GM19328 (cell line): ENCODE measurements around the gene BLNK.
"Not testable (repeated sequence)": the region's sequence is repeated elsewhere in the genome, so short reads cannot be mapped to it uniquely, and the experiment has no call there.

Experiments
- ATAC-seq: cut with Tn5 transposase; IDR thresholded peaks from one replicate; pipeline ENCODE4 v1.9.1; 2021; ENCODE audit warnings: mild to moderate bottlenecking, moderate library complexity; ENCODE audit not compliant: unreplicated experiment

BLNK gene

GRCh38 chr10:96229568-96230030 is 41.8 kb downstream of the BLNK start:
- peak; percentile 47 for ATAC-seq

GRCh38 chr10:96228408-96228994 is 42.9 kb downstream of the BLNK start:
- no peak for ATAC-seq

GRCh38 chr10:96227206-96227605 is 44.2 kb downstream of the BLNK start:
- ATAC-seq, result no peak

- ATAC-seq, result no peak
Observed at GRCh38 chr10:96225119-96225518, 46.2 kb downstream of the BLNK start.

- no peak for ATAC-seq
Observed at GRCh38 chr10:96222908-96223307, 48.5 kb downstream of the BLNK start.

GRCh38 chr10:96222441-96222840 is 48.9 kb downstream of the BLNK start:
- no peak for ATAC-seq

- ATAC-seq, result no peak
Observed at GRCh38 chr10:96218826-96219225, 52.5 kb downstream of the BLNK start.

- no peak for ATAC-seq
Observed at GRCh38 chr10:96217711-96218110, 53.7 kb downstream of the BLNK start.

GRCh38 chr10:96216775-96217174 is 54.6 kb downstream of the BLNK start:
- ATAC-seq, result no peak

- no peak for ATAC-seq
Observed at GRCh38 chr10:96212911-96213310, 58.5 kb downstream of the BLNK start.

GRCh38 chr10:96211764-96212163 is 59.6 kb downstream of the BLNK start:
- ATAC-seq, result no peak

- ATAC-seq, result no peak
Observed at GRCh38 chr10:96208946-96209345, 62.4 kb downstream of the BLNK start.

- ATAC-seq, result peak; percentile 61
Observed at GRCh38 chr10:96208271-96208670, 63.1 kb downstream of the BLNK start.

- ATAC-seq, result no peak
Observed at GRCh38 chr10:96205580-96205979, 65.8 kb downstream of the BLNK start.

- ATAC-seq, result no peak
Observed at GRCh38 chr10:96201525-96201924, 69.8 kb downstream of the BLNK start.

- ATAC-seq, result not testable (repeated sequence)
Observed at GRCh38 chr10:96189505-96189904, 81.9 kb downstream of the BLNK start.

GRCh38 chr10:96188916-96189315 is 82.5 kb downstream of the BLNK start:
- ATAC-seq, result no peak

GRCh38 chr10:96188421-96188820 is 82.9 kb downstream of the BLNK start:
- ATAC-seq, result no peak

GRCh38 chr10:96176985-96177384 is 94.4 kb downstream of the BLNK start:
- no peak for ATAC-seq

GRCh38 chr10:96172666-96173065 is 98.7 kb downstream of the BLNK start:
- ATAC-seq, result no peak

GRCh38 chr10:96170230-96170629 is 101.1 kb downstream of the BLNK start:
- ATAC-seq, result no peak

GRCh38 chr10:96168546-96168945 is 102.8 kb downstream of the BLNK start:
- ATAC-seq, result no peak

- ATAC-seq, result no peak
Observed at GRCh38 chr10:96165726-96166125, 105.6 kb downstream of the BLNK start.
